ENCODE results near the gene PRDM7. TPM values are rescaled to one million over a fixed set of nuclear protein-coding genes. Genes with fewer than 3 reads are reported as not detected.
A peak's percentile ranks its signal among the peaks of the same experiment; 100 is the strongest.

PRDM7 gene
- total and polyA plus RNA-seq, 9 of the 15 experiments (the other 6 are each of a cell fraction or from before 2014, with no cell fraction given) = not detected

- intact Hi-C loops (cut with micrococcal nuclease) (no loop called here), in situ Hi-C loops (cut with MboI) (no loop called here)
- peak overlapping the region in 1 of 2 experiments; percentile 32; a peak in 1 of 4 replicates for H3K9ac ChIP-seq (ENCODE audit: insufficient read depth in 1 of 2, low read depth in 2 of 2, low read length in 2 of 2)
- peaks cover 0 to 9% of the 10 kb centered on the region in 2 experiments; a peak in 1 of 5 replicates for H3K4me1 ChIP-seq (replicated peaks in 1 of 2; ENCODE audit: control insufficient read depth in 2 of 2, insufficient read depth in 2 of 2, low read length in 2 of 2)
- no peak overlapping the region for H2AFZ ChIP-seq (ENCODE audit: low read depth, low read length)
- H3K9me3 ChIP-seq (replicated peaks; ENCODE audit: control insufficient read depth, insufficient read depth, low read depth, low read length) = no peaks in the 10 kb centered on the region
- TF ChIP-seq ZNF23 (CRISPR knock-in tag; IDR thresholded peaks at IDR 0.05) (peak; percentile 74; the same call in 1 of the 2 replicates), ZNF699 (CRISPR knock-in tag; IDR thresholded peaks at IDR 0.05; ENCODE audit: insufficient replicate concordance) (no peak), ZBTB17 (CRISPR knock-in tag; IDR thresholded peaks at IDR 0.05) (peak; percentile 81), POLR2A (conservative IDR thresholded peaks at IDR 0.05) (no peak), CC2D1A (IDR thresholded peaks at IDR 0.05) (no peak)
- no peak overlapping the region for H3K27ac ChIP-seq (ENCODE audit: extremely low read depth, low read depth, low read length)
- FAIRE-seq = no peak
- no peak for DNase-seq (ENCODE audit: extremely low read depth in 1 of 4, low spot score in 3 of 4)
- WGBS (ENCODE audit: insufficient coverage, low coverage, missing lambda C conversion rate) = 77% methylated on average over 5 of the region's 5 CpGs
- ChIA-PET POLR2A (interaction anchor here (3.7 kb wide), 1 partner anchor 10 kb away, joined by 14 read pairs; no protein-coding TSS in a partner anchor), CTCF (ENCODE audit: low intra/inter-chr PET ratio) (no interaction called here)
- H3K9me1 ChIP-seq (ENCODE audit: control insufficient read depth, insufficient read depth, low read length) = peaks cover 5% of the 10 kb centered on the region
- H3K4me3 ChIP-seq = no peak overlapping the region
- H4K20me1 ChIP-seq (replicated peaks; ENCODE audit: control insufficient read depth, insufficient read depth, low read length) = peaks cover 12% of the 10 kb centered on the region
- no TSS peak for BruUV-seq (replicated peaks)
- no peaks in the 10 kb centered on the region; a peak in 1 of 5 replicates for H3K27me3 ChIP-seq (ENCODE audit: control insufficient read depth in 2 of 2, insufficient read depth in 2 of 2, low read length in 2 of 2)
- no peaks in the 10 kb centered on the region for H3K79me2 ChIP-seq (ENCODE audit: control insufficient read depth, insufficient read depth, low read length)
- H3K4me2 ChIP-seq (ENCODE audit: insufficient read depth, low read length) = no peak overlapping the region
- H3K36me3 ChIP-seq (ENCODE audit: control insufficient read depth, insufficient read depth, low read length) = peaks cover 90% of the 10 kb centered on the region; the same call in 2 of the 3 replicates
- no peak for ATAC-seq
These were observed 41.2 kb downstream of the PRDM7 start for GRCh38 chr16:90035902-90036301.

GRCh38 chr16:90034504-90034903 is 42.6 kb downstream of the PRDM7 start:
- CTCF ChIA-PET (ENCODE audit: low intra/inter-chr PET ratio) = no interaction called here
- no peak overlapping the region for H3K27ac ChIP-seq (ENCODE audit: extremely low read depth, low read depth, low read length)
- no peak overlapping the region for H3K4me2 ChIP-seq (ENCODE audit: insufficient read depth, low read length)
- no TSS peak for BruUV-seq (replicated peaks)
- H3K9me3 ChIP-seq (replicated peaks; ENCODE audit: control insufficient read depth, insufficient read depth, low read depth, low read length) = no peaks in the 10 kb centered on the region
- H2AFZ ChIP-seq (ENCODE audit: low read depth, low read length) = no peak overlapping the region
- peaks cover 5% of the 10 kb centered on the region for H3K9me1 ChIP-seq (ENCODE audit: control insufficient read depth, insufficient read depth, low read length)
- POLR2A ChIA-PET = interaction anchor here (1.5 kb wide), 1 partner anchor 9 kb away, joined by 5 read pairs; no protein-coding TSS in a partner anchor
- peaks cover 12% of the 10 kb centered on the region for H4K20me1 ChIP-seq (replicated peaks; ENCODE audit: control insufficient read depth, insufficient read depth, low read length)
- ATAC-seq (no peak), DNase-seq (ENCODE audit: extremely low read depth in 1 of 4, low spot score in 3 of 4) (no peak), FAIRE-seq (no peak)
- H3K9ac ChIP-seq (ENCODE audit: insufficient read depth in 1 of 2, low read depth in 2 of 2, low read length in 2 of 2) = no peak overlapping the region
- intact Hi-C loops (cut with micrococcal nuclease) (no loop called here), in situ Hi-C loops (cut with MboI) (no loop called here)
- peaks cover 76% of the 10 kb centered on the region; the same call in 2 of the 3 replicates for H3K36me3 ChIP-seq (ENCODE audit: control insufficient read depth, insufficient read depth, low read length)
- no peaks in the 10 kb centered on the region; a peak in 1 of 5 replicates for H3K27me3 ChIP-seq (ENCODE audit: control insufficient read depth in 2 of 2, insufficient read depth in 2 of 2, low read length in 2 of 2)
- no peaks in the 10 kb centered on the region for H3K79me2 ChIP-seq (ENCODE audit: control insufficient read depth, insufficient read depth, low read length)
- H3K4me1 ChIP-seq (replicated peaks in 1 of 2; ENCODE audit: control insufficient read depth in 2 of 2, insufficient read depth in 2 of 2, low read length in 2 of 2) = no peaks in the 10 kb centered on the region
- 62% methylated on average over 5 of the region's 8 CpGs for WGBS (ENCODE audit: insufficient coverage, low coverage, missing lambda C conversion rate)
- TF ChIP-seq TRIM24 (IDR thresholded peaks at IDR 0.05) (no peak), ATF3 (IDR thresholded peaks at IDR 0.05) (no peak), ATF3 (CRISPR knock-in tag; conservative IDR thresholded peaks at IDR 0.05) (no peak), ZNF384 (IDR thresholded peaks at IDR 0.05; ENCODE audit: low read depth, low read length) (0 out of 2 replicates have a peak, but pooled peaks have one; percentile 10), KHSRP (IDR thresholded peaks at IDR 0.05) (no peak), SMAD3 (CRISPR knock-in tag; conservative IDR thresholded peaks at IDR 0.05) (no peak), CREBBP (IDR thresholded peaks at IDR 0.05; ENCODE audit: low read depth, low read length) (no peak)
- no peak overlapping the region for H3K4me3 ChIP-seq

Measured in K562 (cell line).